Activated CD8-positive, alpha-beta memory T cell treated with anti-CD3 and anti-CD28 coated beads, Interleukin-2, amount 50 U/mL, for 24 hours (primary cell): ENCODE measurements around the gene TOE1.

Experiments
- DNase-seq: peaks from one replicate; pipeline ENCODE4 v3.0.0-alpha.2; 2020; ENCODE audit errors: extremely low read depth

TOE1 gene

DNA sequence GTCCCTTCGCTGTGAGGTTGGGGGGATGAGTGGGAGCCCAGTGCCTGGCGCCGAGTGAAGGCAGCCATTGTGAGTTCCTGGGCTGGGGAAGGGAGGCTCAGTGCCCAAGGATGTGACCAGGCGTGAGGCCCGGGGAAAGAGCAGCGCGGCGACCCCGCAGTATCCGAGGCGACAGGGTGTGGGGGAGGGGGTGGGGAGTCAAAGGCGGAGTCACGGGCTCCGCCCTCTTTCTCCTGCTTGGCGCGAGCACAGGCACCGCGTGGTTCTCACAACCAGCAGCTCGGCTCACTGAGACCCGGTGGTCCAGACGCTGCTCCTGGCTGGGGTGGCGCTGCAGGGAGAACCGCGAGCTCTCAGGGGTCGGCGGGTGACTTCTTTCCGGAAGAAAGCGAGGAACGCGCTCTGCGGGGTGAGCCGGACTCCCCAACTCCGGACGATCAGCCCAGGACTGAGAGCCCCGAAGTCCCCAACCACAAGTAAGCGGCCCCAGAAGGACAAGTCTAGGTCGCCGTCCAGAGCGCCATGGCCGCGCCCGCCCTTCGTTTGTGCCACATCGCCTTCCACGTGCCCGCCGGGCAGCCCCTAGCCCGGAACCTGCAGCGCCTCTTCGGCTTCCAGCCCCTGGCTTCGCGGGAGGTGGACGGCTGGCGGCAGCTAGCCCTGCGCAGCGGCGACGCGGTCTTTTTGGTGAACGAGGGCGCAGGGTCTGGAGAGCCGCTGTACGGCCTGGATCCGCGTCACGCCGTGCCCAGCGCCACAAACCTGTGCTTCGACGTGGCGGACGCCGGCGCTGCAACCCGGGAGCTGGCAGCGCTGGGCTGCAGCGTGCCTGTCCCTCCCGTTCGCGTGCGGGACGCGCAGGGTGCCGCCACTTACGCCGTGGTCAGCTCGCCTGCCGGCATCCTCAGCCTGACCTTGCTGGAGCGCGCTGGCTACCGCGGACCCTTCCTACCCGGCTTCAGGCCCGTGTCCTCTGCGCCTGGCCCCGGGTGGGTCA is 13.0 kb upstream of the TOE1 start, which contains the start of gene HPDL:
Gene HPDL, plus strand, starts transcription at position 269 of the 997 bp plus-strand sequence. Its CDS starts 254 bp downstream, at position 523.
- DNase-seq, result peak; percentile 51

DNA sequence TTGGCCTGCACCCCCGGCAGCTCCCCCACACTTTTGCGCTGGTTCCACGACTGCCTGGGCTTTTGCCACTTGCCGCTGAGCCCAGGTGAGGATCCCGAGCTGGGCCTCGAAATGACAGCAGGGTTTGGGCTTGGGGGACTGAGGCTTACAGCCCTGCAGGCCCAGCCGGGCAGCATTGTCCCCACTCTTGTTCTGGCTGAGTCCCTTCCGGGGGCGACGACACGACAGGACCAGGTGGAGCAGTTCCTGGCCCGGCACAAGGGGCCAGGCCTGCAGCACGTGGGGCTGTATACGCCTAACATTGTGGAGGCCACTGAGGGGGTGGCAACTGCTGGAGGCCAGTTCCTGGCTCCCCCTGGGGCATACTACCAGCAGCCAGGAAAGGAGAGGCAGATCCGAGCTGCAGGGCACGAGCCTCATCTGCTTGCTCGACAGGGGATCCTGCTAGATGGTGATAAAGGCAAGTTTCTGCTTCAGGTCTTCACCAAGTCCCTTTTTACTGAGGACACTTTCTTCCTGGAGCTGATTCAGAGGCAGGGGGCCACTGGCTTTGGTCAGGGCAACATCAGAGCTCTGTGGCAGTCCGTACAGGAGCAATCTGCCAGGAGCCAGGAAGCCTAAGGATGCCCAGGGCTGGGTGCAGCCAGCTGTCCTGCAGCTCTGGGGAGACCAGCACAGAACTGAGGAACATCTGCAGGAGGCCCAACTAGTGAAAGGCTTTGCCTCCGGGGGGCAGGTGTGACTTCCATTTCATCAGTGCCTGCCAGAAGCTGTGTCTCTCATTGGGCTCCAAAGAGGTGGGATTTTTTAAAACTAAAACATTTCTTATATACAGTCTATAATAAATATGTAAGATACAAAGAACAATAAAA is 12.1 kb upstream of the TOE1 start:
- no peak for DNase-seq

DNA sequence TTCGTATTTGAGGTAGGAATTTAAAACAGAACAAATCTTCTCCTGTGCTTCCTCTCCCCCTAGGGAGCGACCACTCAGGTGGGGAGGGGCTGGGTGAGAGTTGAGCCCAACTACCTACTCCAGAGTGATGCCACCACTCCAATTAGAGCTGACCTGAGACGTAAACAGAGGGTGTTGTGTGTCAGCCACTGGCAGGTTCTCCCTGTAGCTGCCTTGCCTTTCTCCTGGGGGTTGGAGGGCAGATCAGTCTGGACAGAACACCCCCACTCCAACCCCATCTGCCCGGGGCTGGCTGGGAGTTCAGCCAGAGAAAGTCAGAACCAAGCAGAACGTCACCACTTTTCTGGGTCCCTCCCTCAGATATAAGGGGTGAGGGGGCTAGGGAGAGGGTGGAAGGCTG is 11.3 kb upstream of the TOE1 start:
- DNase-seq, result no peak

DNA sequence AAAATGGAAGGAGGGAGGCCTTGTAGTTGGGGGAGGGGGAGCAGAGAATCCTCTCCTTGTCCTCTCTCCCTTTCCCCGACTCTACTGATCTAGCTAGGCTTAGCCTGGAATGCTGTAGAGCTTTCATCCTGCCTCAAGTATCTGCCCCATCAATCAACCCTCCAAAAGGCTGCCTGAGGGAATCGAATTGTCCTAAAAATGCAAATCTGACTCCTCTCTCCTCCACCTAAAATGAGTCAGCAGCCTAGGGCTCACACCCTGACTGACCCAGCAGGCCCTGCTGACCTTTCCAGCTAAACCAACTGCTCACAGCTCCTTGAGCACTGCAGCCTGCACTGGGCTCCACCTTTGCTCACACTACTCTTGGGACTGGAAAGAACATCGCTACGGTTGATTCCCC is 10.5 kb upstream of the TOE1 start:
- DNase-seq, result no peak

DNA sequence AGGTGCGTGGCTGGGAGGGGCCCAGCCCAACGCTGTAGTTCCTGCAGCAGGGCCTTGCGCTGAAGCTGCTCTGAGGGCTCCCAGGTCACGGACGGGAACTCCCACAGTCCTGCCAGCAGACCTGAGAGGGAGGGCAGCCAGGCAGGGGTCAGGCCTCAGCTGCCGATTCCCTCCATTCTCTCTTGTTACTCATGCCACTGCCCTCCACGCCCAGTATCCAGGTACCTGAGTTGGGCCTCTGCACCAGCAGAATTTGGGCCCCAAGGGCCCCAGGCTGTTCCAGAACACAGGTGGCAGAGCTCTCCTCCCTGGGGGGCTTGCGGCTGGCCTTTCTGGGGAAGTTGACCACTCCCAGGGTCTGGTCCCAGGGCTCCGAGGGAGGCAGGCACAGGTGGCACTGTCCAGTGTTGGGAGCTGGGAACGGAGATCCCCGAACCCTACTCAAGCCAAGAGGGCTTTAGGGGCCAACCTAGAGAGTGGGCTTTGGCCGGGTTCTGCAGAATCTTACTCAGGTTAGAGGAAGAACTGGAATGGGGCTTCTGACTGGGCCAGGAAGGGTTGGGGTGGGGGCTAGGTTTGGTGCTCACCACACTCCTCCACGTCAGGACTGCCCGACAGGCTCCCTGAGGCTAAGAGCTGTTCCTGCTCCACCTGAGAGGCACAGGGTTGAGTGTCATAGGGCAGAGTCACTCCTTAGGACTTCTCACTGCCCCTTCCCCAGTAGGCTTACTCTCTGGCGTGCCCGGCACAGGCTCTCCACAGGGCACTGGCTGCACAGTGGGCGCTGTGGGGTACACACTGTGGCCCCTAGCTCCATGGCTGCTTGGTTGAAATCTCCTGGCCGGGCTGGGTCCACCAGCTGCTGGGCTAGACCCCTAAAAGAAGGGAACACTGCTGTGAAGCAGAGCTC is 8.3 kb upstream of the TOE1 start:
- DNase-seq, result no peak

DNA sequence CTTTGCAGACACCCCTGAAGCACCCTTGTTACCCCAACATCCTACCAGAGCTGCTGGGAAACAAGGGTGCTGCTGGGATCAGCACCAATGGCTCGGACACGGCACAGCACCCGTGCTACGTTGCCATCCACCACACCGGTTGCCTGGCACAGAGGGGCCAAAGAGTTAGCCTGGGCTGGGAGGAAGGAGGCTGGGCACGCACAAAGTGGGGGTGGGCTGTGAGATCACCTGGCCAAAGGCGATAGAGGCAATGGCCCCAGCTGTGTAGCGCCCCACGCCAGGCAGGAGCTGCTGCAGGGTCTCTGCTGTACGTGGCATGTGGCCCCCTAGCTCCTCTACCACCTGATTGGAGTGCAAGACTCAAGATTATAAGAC is 7.6 kb upstream of the TOE1 start:
- DNase-seq, result no peak

DNA sequence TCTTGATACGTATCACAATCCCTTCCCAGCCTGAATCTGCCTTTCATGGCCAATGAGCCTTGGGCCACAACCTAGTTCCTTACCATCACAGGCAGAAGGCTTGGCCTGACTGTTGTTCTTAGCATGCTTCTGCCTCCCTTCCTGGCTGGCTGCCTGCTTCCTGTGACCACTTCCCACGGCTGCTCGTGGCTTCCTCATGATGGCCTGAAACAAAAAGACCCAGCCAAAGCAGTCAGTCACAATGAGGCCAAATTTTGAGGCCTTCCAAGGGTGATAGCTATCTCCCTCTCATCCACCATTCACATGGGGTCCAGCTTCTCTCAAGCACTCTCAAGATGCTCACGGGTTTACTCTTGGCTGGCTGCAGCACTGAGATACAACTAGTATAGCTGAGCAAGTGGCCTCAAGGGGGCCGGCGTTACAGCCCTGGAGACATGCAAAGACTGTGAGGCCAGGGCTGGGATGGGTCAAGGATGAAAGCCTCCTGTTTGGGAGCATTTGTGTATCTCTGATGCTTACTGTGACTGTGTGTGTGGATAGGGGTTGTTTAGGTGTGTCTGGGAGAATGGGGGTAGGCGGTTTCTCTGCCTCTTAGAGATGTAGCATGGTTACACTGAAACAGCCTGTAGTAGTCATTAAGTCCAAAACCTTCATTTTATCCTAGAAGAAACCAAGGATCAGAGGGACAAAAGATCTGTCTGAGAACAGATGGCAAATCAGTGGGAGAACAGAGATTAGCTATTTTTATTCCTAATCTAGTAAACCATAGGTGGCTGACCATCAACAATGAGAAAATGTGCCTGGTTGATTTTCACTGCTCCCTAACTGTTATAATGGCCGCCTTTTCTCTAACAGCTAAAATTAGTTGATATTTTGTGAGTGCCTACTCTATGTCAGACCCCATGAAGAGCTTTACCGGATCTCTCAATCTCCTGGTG is 5.4 kb upstream of the TOE1 start:
- no peak for DNase-seq

DNA sequence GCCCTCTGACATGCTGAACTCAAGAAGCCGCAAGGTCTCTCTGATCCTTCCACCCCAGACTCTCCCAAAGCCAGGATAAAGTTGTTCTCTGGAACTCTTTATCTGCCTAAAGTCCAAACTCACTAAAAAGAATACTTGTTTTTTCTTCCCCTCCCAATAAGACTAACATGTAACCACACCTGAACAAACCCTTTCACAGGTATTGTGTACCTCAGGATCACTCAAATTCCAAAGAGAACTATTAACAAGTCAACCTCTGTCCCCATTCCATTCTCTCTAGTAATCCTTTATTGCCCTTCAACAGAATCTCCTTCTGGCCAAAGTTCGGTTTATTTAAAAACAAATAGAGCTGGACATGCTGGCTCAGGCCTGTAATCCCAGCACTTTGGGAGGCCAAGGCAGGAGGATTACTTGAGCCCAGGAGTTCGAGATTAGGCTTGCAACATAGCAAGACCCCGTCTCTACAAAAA is 4.1 kb upstream of the TOE1 start:
- DNase-seq, result no peak

DNA sequence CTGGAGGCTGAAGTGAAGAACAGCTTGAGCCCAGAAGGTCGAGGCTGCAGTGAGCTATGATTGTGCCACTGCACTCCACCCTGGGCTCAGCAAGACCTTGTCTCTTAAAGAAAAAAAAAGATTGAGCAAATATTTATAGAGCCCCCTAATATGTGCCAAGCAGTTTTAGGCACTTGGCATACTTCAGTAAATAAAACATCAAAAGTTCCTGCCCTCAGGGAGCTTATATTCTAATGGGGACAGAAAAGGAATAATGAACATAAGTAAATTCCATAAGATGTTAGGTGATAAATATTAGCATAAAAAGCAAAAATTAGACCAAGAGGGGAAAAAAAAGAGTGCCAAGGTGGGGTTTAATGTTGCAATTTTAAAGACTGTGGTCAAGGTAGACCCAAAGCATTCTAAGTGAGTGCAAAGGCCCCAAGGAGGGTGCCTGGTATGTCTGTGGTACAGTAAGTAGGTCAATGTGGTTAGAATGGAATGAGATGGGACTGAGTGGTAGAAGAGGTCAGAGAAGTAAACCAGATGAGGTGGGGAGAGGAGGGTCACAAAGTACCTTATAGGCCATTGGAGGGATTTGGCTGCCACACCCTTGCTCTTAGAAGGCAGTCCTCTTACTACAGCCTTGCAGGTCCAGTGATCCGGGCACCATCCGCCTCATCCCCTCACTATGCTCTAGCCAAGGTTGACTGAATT is 2.2 kb upstream of the TOE1 start:
- no peak for DNase-seq

DNA sequence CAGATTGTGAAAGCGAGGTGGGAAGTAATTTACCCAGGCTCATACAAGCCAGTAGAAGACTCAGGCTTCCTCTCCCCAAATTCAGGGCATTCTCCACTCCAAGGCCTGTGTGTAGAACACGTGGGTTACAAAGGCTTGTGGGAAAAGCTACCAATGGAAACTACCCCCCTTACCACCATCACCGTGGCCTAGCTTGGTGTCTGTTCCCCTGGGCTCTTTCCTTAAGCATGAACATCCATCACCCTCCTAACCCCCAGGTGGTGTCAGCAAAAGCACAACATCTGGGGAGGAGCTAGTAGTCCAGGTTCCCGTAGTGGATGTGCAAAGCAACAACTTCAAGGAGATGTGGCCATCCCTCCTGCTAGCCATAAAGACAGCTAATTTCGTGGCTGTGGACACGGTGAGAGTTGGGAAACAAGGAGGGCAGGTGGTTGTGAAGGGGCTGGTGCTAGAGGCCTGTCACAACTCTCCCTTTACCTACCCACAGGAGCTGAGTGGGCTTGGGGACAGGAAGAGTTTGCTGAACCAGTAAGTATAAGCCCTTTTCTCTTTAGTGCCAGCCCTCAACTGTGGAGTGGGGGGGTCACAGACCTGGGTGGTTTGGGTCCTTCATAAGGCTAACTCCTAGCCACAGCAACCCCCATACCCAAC is 971 bp downstream of the TOE1 start:
- DNase-seq, result no peak

DNA sequence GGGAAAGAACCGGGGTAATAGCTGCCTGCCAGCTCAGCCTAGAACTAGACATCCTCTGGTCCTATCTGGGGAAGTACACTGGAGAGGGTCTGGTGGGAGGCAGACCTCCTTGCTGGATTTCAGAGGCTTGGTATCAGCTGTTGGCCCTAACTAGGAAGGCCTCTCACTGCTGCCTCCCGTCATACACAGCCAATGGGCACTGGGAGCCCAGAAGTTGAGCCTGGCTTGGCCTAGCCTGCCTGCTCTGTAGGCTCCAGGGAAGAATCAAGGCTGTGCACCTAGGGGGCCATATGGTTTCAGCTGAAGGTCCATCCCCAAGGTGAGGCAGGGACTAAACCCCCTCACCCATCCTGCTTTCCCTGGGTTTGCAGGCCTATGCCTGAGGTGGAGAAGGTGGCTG is 4.5 kb downstream of the TOE1 start:
- no peak for DNase-seq

DNA sequence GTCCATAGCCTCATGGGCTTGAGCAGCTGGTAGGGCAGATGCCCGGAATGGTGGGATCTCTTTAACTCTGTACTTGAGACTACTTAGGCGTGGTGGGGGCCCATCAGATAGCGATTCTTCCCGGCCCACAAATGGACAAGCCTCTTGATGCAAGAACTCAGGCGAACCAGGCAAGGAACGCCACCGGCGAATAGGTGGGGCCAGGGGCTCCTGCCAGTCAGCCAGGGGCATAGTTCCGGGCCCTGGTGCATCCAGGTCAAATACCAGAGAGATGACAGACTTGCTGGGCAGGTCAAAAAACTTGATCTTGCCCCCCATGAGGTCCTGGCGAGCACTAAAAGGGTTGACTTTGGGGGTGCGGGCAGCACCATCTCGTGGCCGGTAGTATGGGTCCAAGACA is 5.0 kb downstream of the TOE1 start:
- no peak for DNase-seq

DNA sequence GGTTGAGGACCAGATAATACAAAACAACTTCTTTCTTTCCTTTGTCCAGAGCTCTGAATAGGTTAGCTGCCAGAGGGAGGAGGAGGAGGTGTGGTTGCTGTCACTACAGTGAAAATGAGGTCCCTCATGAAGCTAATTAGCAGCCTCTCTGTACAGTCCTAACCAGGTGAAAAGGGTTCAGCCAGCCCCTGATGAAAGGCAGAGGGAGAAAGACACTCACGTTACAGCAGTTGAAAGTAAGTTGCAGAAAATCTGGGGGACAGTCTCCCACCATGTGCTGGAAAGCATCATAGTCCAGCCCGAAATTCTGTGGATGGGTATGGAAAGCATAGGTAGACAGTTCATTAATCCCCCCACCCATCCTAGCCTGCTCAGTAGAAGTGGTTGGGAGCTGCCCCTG is 6.5 kb downstream of the TOE1 start:
- DNase-seq, result no peak

DNA sequence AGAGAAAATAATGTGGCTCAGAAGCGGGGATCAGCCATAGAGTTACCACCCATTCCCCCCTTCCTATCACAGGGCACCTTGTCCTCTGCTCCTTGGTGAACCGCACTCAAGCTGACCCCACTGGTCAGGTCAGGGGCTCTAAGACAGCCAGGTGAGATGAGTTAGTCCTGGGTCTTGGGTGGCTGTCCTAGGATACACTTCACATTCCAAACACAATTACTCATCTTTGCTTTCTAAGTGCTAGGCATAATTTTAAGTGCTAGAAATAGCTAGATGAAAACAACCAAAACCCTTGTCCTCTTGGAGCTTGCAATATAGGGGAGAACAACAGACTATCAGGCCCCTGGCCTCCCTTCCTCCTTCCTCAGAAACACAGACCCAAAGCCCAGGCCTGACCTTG is 8.1 kb downstream of the TOE1 start:
- no peak for DNase-seq

DNA sequence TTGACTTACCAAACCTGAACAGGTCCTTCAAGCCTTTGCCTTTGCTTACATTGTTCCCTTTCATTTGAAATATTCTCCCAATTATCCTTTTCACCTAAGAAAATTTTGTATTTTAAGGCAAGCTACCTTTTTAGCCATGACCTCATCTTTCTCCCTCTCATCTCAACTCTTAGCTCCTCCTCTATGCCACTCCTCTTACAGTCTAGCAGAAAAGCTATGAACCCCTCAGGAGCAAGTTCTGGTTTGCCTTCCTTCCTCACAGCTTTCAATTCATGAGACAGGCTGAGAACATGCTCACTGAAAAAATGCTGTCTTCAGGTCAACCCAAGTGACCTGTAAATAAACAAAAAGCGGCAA is 8.6 kb downstream of the TOE1 start:
- no peak for DNase-seq

DNA sequence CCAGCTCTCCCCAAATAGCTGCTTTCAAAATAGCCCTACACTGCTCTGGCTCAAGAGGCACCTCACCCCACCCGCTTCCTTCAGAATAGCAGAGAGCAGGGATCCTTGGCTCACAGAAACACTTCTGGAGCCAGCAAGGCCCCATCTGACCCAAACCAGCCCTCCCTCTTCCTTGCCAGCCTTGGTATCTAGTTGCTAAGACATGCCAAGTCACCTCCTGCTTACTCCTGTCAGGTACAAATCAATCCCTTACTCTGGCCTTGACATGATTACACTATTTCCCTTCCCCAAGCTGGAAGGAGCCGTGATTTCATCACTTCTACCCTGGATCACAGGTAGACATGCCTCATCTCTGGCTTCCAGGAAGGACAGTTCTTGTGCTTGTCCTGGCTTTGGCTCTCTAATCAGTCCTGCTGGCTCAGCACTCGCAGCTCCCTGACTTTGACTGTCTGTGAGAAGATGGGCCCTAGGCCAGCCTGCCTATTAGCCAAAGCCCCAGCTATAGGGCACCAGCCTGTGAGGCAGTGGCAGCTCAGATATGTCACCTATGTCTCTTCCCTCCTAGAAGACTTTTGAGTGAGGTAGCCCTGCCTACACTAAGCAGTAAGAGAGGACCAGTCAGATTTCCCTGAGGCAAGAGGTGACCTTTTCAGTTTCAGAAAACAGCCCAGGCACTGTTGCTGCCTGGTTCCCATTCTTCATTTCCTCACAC is 9.2 kb downstream of the TOE1 start:
- DNase-seq, result no peak

DNA sequence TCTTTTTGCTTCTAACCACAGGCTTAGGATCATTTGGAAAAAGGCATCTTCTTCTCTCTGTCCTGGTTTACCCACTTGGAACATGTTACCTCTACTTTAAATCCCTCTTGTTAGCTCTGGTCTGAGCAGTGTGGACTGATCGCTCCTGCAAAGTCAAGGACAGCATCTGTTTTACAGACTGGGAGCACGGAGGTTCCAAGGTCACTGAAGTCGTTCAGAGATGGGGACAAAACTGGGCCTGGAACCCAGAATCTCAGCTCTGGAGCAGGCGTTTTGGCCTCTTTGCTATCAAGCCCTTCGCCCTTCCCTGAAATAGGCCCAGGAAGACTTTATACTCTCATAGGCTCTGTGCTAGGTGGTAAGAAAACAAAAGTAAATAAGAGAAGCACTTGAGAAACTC is 11.5 kb downstream of the TOE1 start:
- DNase-seq, result no peak

DNA sequence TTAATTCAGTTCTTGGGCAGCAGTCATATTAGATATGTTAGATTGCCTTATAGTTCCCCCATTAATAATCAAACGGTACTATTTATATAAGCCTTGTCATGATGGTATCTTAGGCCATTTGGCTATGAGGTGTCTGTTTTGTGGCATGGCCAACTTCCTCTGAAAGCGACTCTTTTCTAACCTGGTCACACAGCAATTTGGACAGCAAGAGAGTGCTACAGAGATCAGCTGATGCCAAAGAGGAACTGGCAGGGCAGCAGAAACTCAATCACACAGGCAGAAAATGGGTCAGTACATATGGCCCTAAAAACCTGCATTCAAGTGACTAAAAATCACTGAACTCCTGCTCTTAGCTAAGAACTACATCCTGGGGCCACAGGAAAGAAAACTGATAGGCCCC is 13.7 kb downstream of the TOE1 start:
- no peak for DNase-seq

DNA sequence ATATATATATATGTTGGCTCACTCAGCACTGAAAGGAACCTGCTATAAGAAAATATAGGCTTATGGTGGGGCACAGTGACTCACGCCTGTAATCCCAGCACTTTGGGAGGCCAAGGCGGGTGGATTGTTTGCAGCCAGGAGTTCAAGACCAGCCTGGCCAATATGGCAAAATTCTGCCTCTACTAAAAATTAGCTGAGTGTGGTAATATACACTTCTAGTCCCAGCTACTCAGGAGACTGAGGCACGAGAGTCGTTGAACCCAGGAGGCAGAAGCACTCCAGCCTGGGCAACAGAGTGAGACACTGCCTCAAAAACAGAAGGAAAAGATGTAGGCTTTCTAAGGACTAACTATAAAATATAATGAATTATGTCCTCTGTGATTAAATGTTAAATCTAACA is 14.9 kb downstream of the TOE1 start:
- no peak for DNase-seq
